CD4-positive, alpha-beta memory T cell (primary cell): ENCODE data around the gene MYL12B. TPM values are rescaled to one million over a fixed set of nuclear protein-coding genes. Genes with fewer than 3 reads are reported as not detected.

Experiments
- CTCF ChIA-PET: fragments of 350-600 bp; sonication (Branson Sonifier 250); formaldehyde crosslinking; loops from one replicate; lab custom pipeline; 2021; ENCODE audit warnings: inconsistent platforms; ENCODE audit not compliant: partially characterized antibody; lab: Charles Lee
- POLR2A ChIA-PET: fragments of 350-600 bp; sonication (Branson Sonifier 250); formaldehyde crosslinking; loops from one replicate; lab custom pipeline; 2021; ENCODE audit not compliant: partially characterized antibody; lab: Charles Lee
- DNase-seq, 5 donors: peaks; one replicate each; pipeline versions ENCODE4 v3.0.0 to v3.0.0-alpha.2; 2020 to 2022; ENCODE audit warnings: mixed read lengths in 1 of 5
- H3K27ac ChIP-seq: one replicate; pipeline ENCODE4 v1.7.0; 2013; ENCODE audit warnings: low read depth, low read length
- H3K27me3 ChIP-seq: 2 replicates; pipeline ENCODE4 v1.7.0; 2013; ENCODE audit warnings: mild to moderate bottlenecking, low read length, moderate library complexity; ENCODE audit not compliant: insufficient read depth
- H3K36me3 ChIP-seq: 2 replicates; pipeline ENCODE4 v1.7.0; 2013; ENCODE audit warnings: mild to moderate bottlenecking, low read length, moderate library complexity; ENCODE audit not compliant: insufficient read depth
- H3K4me1 ChIP-seq: 2 replicates; pipeline ENCODE4 v1.7.0; 2013; ENCODE audit warnings: mild to moderate bottlenecking, low read length, moderate library complexity; ENCODE audit not compliant: insufficient read depth
- H3K4me3 ChIP-seq, 2 donors: one replicate each; pipeline ENCODE4 v1.7.0; 2013; ENCODE audit warnings: low read length in 2 of 2, mild to moderate bottlenecking in 1 of 2
- H3K9me3 ChIP-seq, 2 donors: one replicate each; pipeline ENCODE4 v1.7.0; 2013; ENCODE audit warnings: low read length in 2 of 2, control low read depth in 1 of 2; ENCODE audit not compliant: control insufficient read depth in 1 of 2
- H3K27ac Mint-ChIP-seq, 7 donors: one replicate each; pipeline ENCODE4 v1.8.0; 2020 to 2021; ENCODE audit warnings: mixed read lengths in 7 of 7, mild to moderate bottlenecking in 6 of 7, inconsistent platforms in 3 of 7, moderate library complexity in 3 of 7
- H3K27me3 Mint-ChIP-seq, 2 donors: one replicate each; pipeline ENCODE4 v1.8.0; 2020 to 2021; ENCODE audit warnings: mixed read lengths in 2 of 2
- H3K36me3 Mint-ChIP-seq, 2 donors: one replicate each; pipeline ENCODE4 v1.8.0; 2020 to 2021; ENCODE audit warnings: mixed read lengths in 2 of 2, inconsistent platforms in 1 of 2, mild to moderate bottlenecking in 1 of 2
- H3K4me1 Mint-ChIP-seq, 4 donors: one replicate each; pipeline ENCODE4 v1.8.0; 2020 to 2021; ENCODE audit warnings: mixed read lengths in 4 of 4, mild to moderate bottlenecking in 1 of 4
- H3K4me3 Mint-ChIP-seq, 8 donors: one replicate each; pipeline ENCODE4 v1.8.0; 2020 to 2021; ENCODE audit warnings: mixed read lengths in 8 of 8, mild to moderate bottlenecking in 7 of 8, moderate library complexity in 6 of 8, inconsistent platforms in 3 of 8
- H3K9me3 Mint-ChIP-seq, 8 donors: one replicate each; pipeline ENCODE4 v1.8.0; 2020 to 2021; ENCODE audit warnings: mixed read lengths in 8 of 8, mild to moderate bottlenecking in 5 of 8, inconsistent platforms in 3 of 8, moderate library complexity in 1 of 8
- intact Hi-C: fragments of 100-400 bp; cut with micrococcal nuclease; formaldehyde crosslinking; loops from one replicate; pipeline ENCODE4 v1.15.1; 2023
- polyA plus RNA-seq, 2 donors: library from polyadenylated mRNA; unstranded; fragments of 300-500 nt; fragmentation: Illumina TruSeq; gene quantifications; one replicate each; pipeline ENCODE4 v1.2.3, GENCODE V29; 2021
- total RNA-seq, 2 experiments: library from RNA; stranded (reverse); gene quantifications; one replicate each; pipeline ENCODE4 v1.2.3, GENCODE V29; 2021

MYL12B gene
- total and polyA plus RNA-seq, 4 experiments from 2014 or later, result 199 to 1,169 (median 590) TPM

GRCh38 chr18:3260995-3261372 is 949 bp upstream of the MYL12B start:
- ChIA-PET POLR2A (interaction anchor here (0.5 to 9.0 kb wide), 30 partner anchors 9 to 624 kb away, joined by 3 to 418 read pairs (median 5); partner anchors contain the start of genes LPIN2, MYL12A and TGIF1), CTCF (interaction anchor here (0.8 to 3.4 kb wide), 7 partner anchors 10 to 280 kb away, joined by 3 to 41 read pairs (median 5); partner anchors contain the start of gene MYL12A)
- no peak for DNase-seq
- Histone ChIP-seq H3K27ac (peak overlapping the region; percentile 90), H3K27me3 (no peaks in the 10 kb centered on the region), H3K9me3 (no peaks in the 10 kb centered on the region), H3K4me1 (peaks cover 81% of the 10 kb centered on the region), H3K36me3 (peaks cover 27% of the 10 kb centered on the region), H3K4me3 (peak overlapping the region; percentile 89 to 94)
- Mint-ChIP-seq H3K36me3 (peaks cover 24 to 60% of the 10 kb centered on the region in 2 donors), H3K9me3 (no peaks in the 10 kb centered on the region), H3K27me3 (no peaks in the 10 kb centered on the region), H3K27ac (peak overlapping the region; percentile 98 to 100 (median 99)), H3K4me3 (peak overlapping the region; percentile 94 to 100 (median 98)), H3K4me1 (peaks cover 54 to 92% (median 69%) of the 10 kb centered on the region in 4 donors)
- intact Hi-C loops, result loop anchor here (1.0 to 5.0 kb wide), 4 partner anchors 13 to 341 kb away; partner anchors contain the start of gene LPIN2

- H3K4me1 Mint-ChIP-seq, result peaks cover 61 to 92% (median 72%) of the 10 kb centered on the region in 4 donors
- H3K9me3 Mint-ChIP-seq, result no peaks in the 10 kb centered on the region
- intact Hi-C loops, result loop anchor here (2.0 to 5.0 kb wide), 3 partner anchors 186 to 340 kb away; partner anchors contain the start of gene LPIN2
- peak overlapping the region; percentile 68 to 89 for H3K4me3 ChIP-seq
- H3K9me3 ChIP-seq, result no peaks in the 10 kb centered on the region
- peak overlapping the region; percentile 90 for H3K27ac ChIP-seq
- DNase-seq, result peak in 4 of 5 donors; percentile 49 to 62 (median 52)
- H3K4me3 Mint-ChIP-seq, result peak overlapping the region; percentile 92 to 100 (median 98)
- no peaks in the 10 kb centered on the region for H3K27me3 Mint-ChIP-seq
- H3K4me1 ChIP-seq, result peaks cover 81% of the 10 kb centered on the region
- ChIA-PET CTCF (interaction anchor here (0.7 to 3.4 kb wide), 10 partner anchors 11 to 332 kb away, joined by 3 to 41 read pairs (median 6); partner anchors contain the start of gene MYL12A), POLR2A (interaction anchor here (0.9 to 9.0 kb wide), 28 partner anchors 8 to 626 kb away, joined by 3 to 418 read pairs (median 7); partner anchors contain the start of genes LPIN2, MYL12A and TGIF1)
- peaks cover 12% of the 10 kb centered on the region for H3K36me3 ChIP-seq
- H3K27me3 ChIP-seq, result no peaks in the 10 kb centered on the region
- peaks cover 11 to 48% of the 10 kb centered on the region in 2 donors for H3K36me3 Mint-ChIP-seq
- peak overlapping the region; percentile 91 to 100 (median 99) for H3K27ac Mint-ChIP-seq
Observed at GRCh38 chr18:3262234-3263131, 550 bp downstream of the MYL12B start.

GRCh38 chr18:3263132-3263700 is 1.3 kb downstream of the MYL12B start:
- DNase-seq, result no peak
- H3K9me3 Mint-ChIP-seq, result no peaks in the 10 kb centered on the region
- Histone ChIP-seq H3K9me3 (no peaks in the 10 kb centered on the region), H3K4me3 (peak overlapping the region; percentile 68 to 89), H3K36me3 (peaks cover 5% of the 10 kb centered on the region), H3K27ac (peak overlapping the region; percentile 90), H3K4me1 (peaks cover 81% of the 10 kb centered on the region), H3K27me3 (no peaks in the 10 kb centered on the region)
- peaks cover 60 to 90% (median 70%) of the 10 kb centered on the region in 4 donors for H3K4me1 Mint-ChIP-seq
- intact Hi-C loops, result loop anchor here (2.0 to 5.0 kb wide), 3 partner anchors 186 to 339 kb away; partner anchors contain the start of gene LPIN2
- ChIA-PET CTCF (interaction anchor here (0.7 to 2.1 kb wide), 8 partner anchors 12 to 331 kb away, joined by 3 to 7 read pairs (median 5); partner anchors contain the start of gene MYL12A), POLR2A (interaction anchor here (0.6 to 9.0 kb wide), 12 partner anchors 13 to 340 kb away, joined by 3 to 418 read pairs (median 4); partner anchors contain the start of genes MYL12A and TGIF1)
- peaks cover 3 to 41% of the 10 kb centered on the region in 2 donors for H3K36me3 Mint-ChIP-seq
- peak overlapping the region; percentile 86 to 98 (median 94) for H3K4me3 Mint-ChIP-seq
- H3K27me3 Mint-ChIP-seq, result no peaks in the 10 kb centered on the region
- H3K27ac Mint-ChIP-seq, result peak overlapping the region; percentile 91 to 99 (median 92)

GRCh38 chr18:3264362-3264761 is 2.4 kb downstream of the MYL12B start:
- H3K36me3 Mint-ChIP-seq, result peaks cover 0 to 31% of the 10 kb centered on the region in 2 donors
- no peak for DNase-seq
- intact Hi-C loops, result loop anchor here (1.0 to 5.0 kb wide), 3 partner anchors 10 to 338 kb away; partner anchors contain the start of gene LPIN2
- Histone ChIP-seq H3K36me3 (no peaks in the 10 kb centered on the region), H3K27me3 (no peaks in the 10 kb centered on the region), H3K4me3 (no peak overlapping the region), H3K27ac (no peak overlapping the region), H3K9me3 (no peaks in the 10 kb centered on the region), H3K4me1 (peaks cover 81% of the 10 kb centered on the region)
- H3K27ac Mint-ChIP-seq, result peak overlapping the region in 6 of 7 donors; percentile 58 to 99 (median 90)
- ChIA-PET POLR2A (interaction anchor here (1.1 to 9.0 kb wide), 5 partner anchors 14 to 329 kb away, joined by 4 to 418 read pairs (median 10); partner anchors contain the start of genes MYL12A and TGIF1), CTCF (interaction anchor here (0.6 to 2.1 kb wide), 6 partner anchors 16 to 330 kb away, joined by 3 to 7 read pairs (median 5); no protein-coding TSS in a partner anchor)
- peak overlapping the region; percentile 22 to 98 (median 92) for H3K4me3 Mint-ChIP-seq
- H3K4me1 Mint-ChIP-seq, result peaks cover 63 to 91% (median 72%) of the 10 kb centered on the region in 4 donors
- no peaks in the 10 kb centered on the region for H3K9me3 Mint-ChIP-seq
- no peaks in the 10 kb centered on the region for H3K27me3 Mint-ChIP-seq

- peak overlapping the region; percentile 12 for H3K27ac ChIP-seq
- peaks cover 0 to 31% of the 10 kb centered on the region in 2 donors for H3K36me3 Mint-ChIP-seq
- CTCF ChIA-PET, result interaction anchor here (1.0 to 1.3 kb wide), 3 partner anchors 14 to 32 kb away, joined by 3 read pairs; no protein-coding TSS in a partner anchor
Observed at GRCh38 chr18:3265564-3266033, 3.7 kb downstream of the MYL12B start.

GRCh38 chr18:3266062-3266608 is 4.2 kb downstream of the MYL12B start:
- Mint-ChIP-seq H3K9me3 (no peaks in the 10 kb centered on the region), H3K27me3 (no peaks in the 10 kb centered on the region), H3K4me1 (peaks cover 63 to 91% (median 75%) of the 10 kb centered on the region in 4 donors), H3K27ac (peak overlapping the region; percentile 85 to 99 (median 88)), H3K4me3 (peak overlapping the region in 7 of 8 donors; percentile 60 to 98 (median 71)), H3K36me3 (peaks cover 0 to 28% of the 10 kb centered on the region in 2 donors)
- intact Hi-C loops, result no loop called here
- H3K9me3 ChIP-seq, result no peaks in the 10 kb centered on the region
- no peaks in the 10 kb centered on the region for H3K27me3 ChIP-seq
- H3K4me3 ChIP-seq, result no peak overlapping the region
- H3K27ac ChIP-seq, result peak overlapping the region; percentile 12
- ChIA-PET CTCF (interaction anchor here (1.0 to 1.3 kb wide), 3 partner anchors 15 to 32 kb away, joined by 3 read pairs; no protein-coding TSS in a partner anchor), POLR2A (interaction anchor here (1.0 to 9.0 kb wide), 2 partner anchors 16 to 31 kb away, joined by 3 to 418 read pairs; partner anchors contain the start of gene MYL12A)
- H3K4me1 ChIP-seq, result peaks cover 79% of the 10 kb centered on the region
- no peak for DNase-seq
- no peaks in the 10 kb centered on the region for H3K36me3 ChIP-seq

More at GRCh38 chr18:3265564-3266033, 3.7 kb downstream of the MYL12B start:
- Histone ChIP-seq H3K4me1 (peaks cover 81% of the 10 kb centered on the region), H3K4me3 (no peak overlapping the region), H3K9me3 (no peaks in the 10 kb centered on the region), H3K36me3 (no peaks in the 10 kb centered on the region), H3K27me3 (no peaks in the 10 kb centered on the region)
- POLR2A ChIA-PET, result interaction anchor here (1.0 to 9.0 kb wide), 3 partner anchors 15 to 183 kb away, joined by 3 to 418 read pairs (median 15); partner anchors contain the start of genes MYL12A and TGIF1
- H3K4me1 Mint-ChIP-seq, result peaks cover 63 to 91% (median 74%) of the 10 kb centered on the region in 4 donors
- H3K27me3 Mint-ChIP-seq, result no peaks in the 10 kb centered on the region
- H3K9me3 Mint-ChIP-seq, result no peaks in the 10 kb centered on the region
- H3K27ac Mint-ChIP-seq, result peak overlapping the region; percentile 76 to 99 (median 88)
- intact Hi-C loops, result no loop called here
- peak overlapping the region; percentile 31 to 98 (median 67) for H3K4me3 Mint-ChIP-seq
- no peak for DNase-seq
